K562 (cell line): ENCODE measurements around the gene SYNPO2. TPM values are rescaled to one million over a fixed set of nuclear protein-coding genes. Genes with fewer than 3 reads are reported as not detected.

Source experiments
- ATAC-seq: fragments of 200-7000 bp; cut with Tn5 transposase; 3 replicates; pipeline ENCODE4 v1.9.1; 2020; ENCODE audit warnings: moderate library complexity
- BruUV-seq: library from RNA; stranded (reverse); fragments of 400-500 nt; replicated peaks from 2 replicates; lab custom pipeline; 2021; lab: Mats Ljungman, UMichigan
- CTCF ChIA-PET: fragments of 300-600 bp; formaldehyde crosslinking; extraction: SDS; loops from one replicate; lab custom pipeline; 2021; ENCODE audit warnings: low intra/inter-chr PET ratio; lab: Yijun Ruan, JAX
- POLR2A ChIA-PET: fragments of 300-600, 350-650 bp; sonication (Branson Sonifier 250); formaldehyde crosslinking; extraction: SDS; loops from one replicate; lab custom pipeline; 2021; ENCODE audit warnings: antibody characterized with exemption, inconsistent platforms; lab: Yijun Ruan, JAX
- DNase-seq, 4 experiments: peaks; one replicate each; pipeline versions ENCODE4 v3.0.0 to v3.0.0-alpha.2; 2011 to 2018; ENCODE audit warnings: low spot score in 3 of 4, mixed read lengths in 3 of 4; ENCODE audit errors: extremely low read depth in 1 of 4
- FAIRE-seq: peaks from 2 replicates; lab custom pipeline; 2011; peaks lifted over from hg19 to GRCh38; lab: Jason Lieb, UNC
- H2AFZ ChIP-seq: 2 replicates; pipeline ENCODE4 v1.6.0; 2011; ENCODE audit warnings: low read depth, low read length, control low read depth, inconsistent platforms
- H3K27ac ChIP-seq: fragments of 200-600 bp; 3 replicates; pipeline ENCODE4 v1.8.0; 2011; ENCODE audit warnings: low read depth, mild to moderate bottlenecking, control low read depth, inconsistent platforms, low read length, moderate library complexity, mixed read lengths; ENCODE audit errors: extremely low read depth
- H3K27me3 ChIP-seq, 2 experiments: fragments of 300-600 bp in 1 of 2; 2 replicates in 1 of 2; 3 replicates in 1 of 2; pipeline versions ENCODE4 v1.6.0 to v1.8.0; 2011; ENCODE audit warnings: inconsistent platforms in 2 of 2, low read length in 2 of 2, mild to moderate bottlenecking in 1 of 2, mixed read lengths in 1 of 2, moderate library complexity in 1 of 2; ENCODE audit not compliant: control insufficient read depth in 2 of 2, insufficient read depth in 2 of 2
- H3K36me3 ChIP-seq: fragments of 300-600 bp; 3 replicates; pipeline ENCODE4 v1.8.0; 2011; ENCODE audit warnings: mild to moderate bottlenecking, low read length, inconsistent platforms; ENCODE audit not compliant: control insufficient read depth, insufficient read depth
- H3K4me1 ChIP-seq, 2 experiments: fragments of 200-600 bp in 1 of 2; replicated peaks in 1 of 2; 2 replicates in 1 of 2; 3 replicates in 1 of 2; pipeline versions ENCODE4 v1.5.1 to v1.8.0; 2011; ENCODE audit warnings: inconsistent platforms in 2 of 2, low read length in 2 of 2, mild to moderate bottlenecking in 1 of 2, mixed read lengths in 1 of 2, moderate library complexity in 1 of 2; ENCODE audit not compliant: control insufficient read depth in 2 of 2, insufficient read depth in 2 of 2
- H3K4me2 ChIP-seq: 2 replicates; pipeline ENCODE4 v1.6.1; 2011; ENCODE audit warnings: low read length, control low read depth, inconsistent platforms, mixed read lengths; ENCODE audit not compliant: insufficient read depth
- H3K4me3 ChIP-seq: fragments of 200-600 bp; sonication (generic), shearing (Covaris generic); 2 replicates; pipeline ENCODE4 v1.5.1; 2016; ENCODE audit warnings: control low read depth, inconsistent platforms
- H3K79me2 ChIP-seq: fragments of 200-600 bp; 3 replicates; pipeline ENCODE4 v1.8.0; 2011; ENCODE audit warnings: low read length, inconsistent platforms; ENCODE audit not compliant: control insufficient read depth, insufficient read depth
- H3K9ac ChIP-seq, 2 experiments: 2 replicates each; pipeline versions ENCODE4 v1.6.0 to v1.6.1; 2011; ENCODE audit warnings: low read depth in 2 of 2, low read length in 2 of 2, control low read depth in 1 of 2, inconsistent platforms in 1 of 2, mild to moderate bottlenecking in 1 of 2, mixed read lengths in 1 of 2; ENCODE audit not compliant: insufficient read depth in 1 of 2
- H3K9me1 ChIP-seq: one replicate; pipeline ENCODE4 v1.6.0; 2011; ENCODE audit warnings: inconsistent platforms, mild to moderate bottlenecking, low read length, moderate library complexity; ENCODE audit not compliant: control insufficient read depth, insufficient read depth
- H3K9me3 ChIP-seq: replicated peaks from 2 replicates; pipeline ENCODE4 v1.5.1; 2011; ENCODE audit warnings: low read depth, low read length, inconsistent platforms; ENCODE audit not compliant: control insufficient read depth, insufficient read depth
- H4K20me1 ChIP-seq: replicated peaks from 2 replicates; pipeline ENCODE4 v1.6.1; 2011; ENCODE audit warnings: low read length, inconsistent platforms, mixed read lengths; ENCODE audit not compliant: control insufficient read depth, insufficient read depth
- ARID2 ChIP-seq: fragments of 450-650 bp; IDR thresholded peaks from 2 replicates; pipeline ENCODE4 v1.6.1; 2017; ENCODE audit warnings: antibody characterized with exemption, mild to moderate bottlenecking
- EP300 ChIP-seq: IDR thresholded peaks from 2 replicates; pipeline ENCODE4 v1.6.1; 2012; ENCODE audit warnings: low read length, improper control_type of control experiment
- JUND ChIP-seq, 2 experiments: IDR thresholded peaks; 2 replicates in 1 of 2; 3 replicates in 1 of 2; pipeline ENCODE4 v1.6.1; 2011; ENCODE audit warnings: borderline replicate concordance in 2 of 2, low read depth in 2 of 2, low read length in 2 of 2, improper control_type of control experiment in 1 of 2, missing biosample characterization in 1 of 2, missing genetic modification characterization in 1 of 2, missing genetic modification reagents in 1 of 2
- NFYB ChIP-seq: IDR thresholded peaks from 2 replicates; pipeline ENCODE4 v1.6.1; 2011; ENCODE audit warnings: mild to moderate bottlenecking, moderate library complexity; ENCODE audit not compliant: insufficient read length; ENCODE audit errors: extremely low read depth
- PHF8 ChIP-seq: fragments of 200-600 bp; sonication (generic); IDR thresholded peaks from 2 replicates; pipeline ENCODE4 v1.6.1; 2012; ENCODE audit warnings: mixed run types, mild to moderate bottlenecking, inconsistent platforms, low read length, moderate library complexity, borderline replicate concordance
- TFAM ChIP-seq: fragments of 250-450 bp; sonication (Bioruptor Pico); conservative IDR thresholded peaks from 2 replicates; pipeline ENCODE4 v1.5.0; 2021; ENCODE audit warnings: mild to moderate bottlenecking, moderate library complexity
- ZKSCAN1 ChIP-seq: fragments of 150-350 bp; IDR thresholded peaks from 2 replicates; pipeline ENCODE4 v1.6.1; 2016; ENCODE audit warnings: low read depth, low read length
- ZNF12 ChIP-seq: sonication (generic); formaldehyde crosslinking; IDR thresholded peaks from 2 replicates; pipeline ENCODE4 v1.4.0; 2020; ENCODE audit warnings: mild to moderate bottlenecking, missing genetic modification reagents
- ZNF586 ChIP-seq: fragments of 450-650 bp; formaldehyde crosslinking; conservative IDR thresholded peaks from 2 replicates; pipeline ENCODE4 v1.4.0; 2020; ENCODE audit warnings: mild to moderate bottlenecking, moderate library complexity
- WGBS: fragments of 100-300 bp; shearing (Covaris generic); methylation state at CpG from one replicate; pipeline ENCODE4 v1.1.6; 2016; ENCODE audit warnings: low coverage, mixed read lengths; ENCODE audit not compliant: insufficient coverage; ENCODE audit errors: missing lambda C conversion rate; 5-methylcytosine and 5-hydroxymethylcytosine counted together
- in situ Hi-C: fragments of 300-500 bp; cut with MboI; formaldehyde crosslinking; loops from 4 replicates; pipeline ENCODE4 v1.15.0; 2018; ENCODE audit warnings: inconsistent platforms, mixed read lengths
- intact Hi-C: fragments of 100-400 bp; cut with micrococcal nuclease; formaldehyde crosslinking; loops from 2 replicates; pipeline ENCODE4 v1.14.2; 2022
- polyA plus RNA-seq, 8 experiments: library from polyadenylated mRNA; depleted of rRNA in 4 of 8; stranded (reverse) in 5 of 8; unstranded in 3 of 8; fragments of >200 nt; fragmentation: Nextera tagmentation in 2 of 8; fragmentation: Illumina TruSeq in 1 of 8; extraction: Ambion mirVana in 2 of 8; extraction: Trizol in 1 of 8; gene quantifications; 2 replicates each; pipeline versions ENCODE4 v1.2.1 to v1.2.3, GENCODE V29; 2011 to 2014; ENCODE audit warnings: inconsistent platforms in 1 of 8, missing spikeins in 1 of 8
- total RNA-seq, 7 experiments: library from RNA; depleted of rRNA in 6 of 7; stranded (reverse); fragments of >200 nt in 6 of 7; fragmentation: Illumina TruSeq in 2 of 7; extraction: Trizol in 2 of 7; gene quantifications; 2 replicates each; pipeline versions ENCODE4 v1.2.1 to v1.2.3, GENCODE V29; 2011 to 2021; ENCODE audit warnings: low replicate concordance in 1 of 7
- TF ChIP-seq, protein P1 (sequence below), 2 experiments: IDR thresholded peaks; 2 replicates each; pipeline ENCODE4 v1.6.1; 2011; ENCODE audit warnings: borderline replicate concordance in 1 of 2, control low read depth in 1 of 2, low read depth in 1 of 2, low read length in 1 of 2, mild to moderate bottlenecking in 1 of 2, mixed read lengths in 1 of 2, moderate library complexity in 1 of 2; ENCODE audit not compliant: insufficient read depth in 1 of 2, insufficient read length in 1 of 2, poor library complexity in 1 of 2, severe bottlenecking in 1 of 2; ENCODE audit errors: extremely low read depth in 1 of 2
- TF ChIP-seq, protein P2 (sequence below): fragments of 250-450 bp; sonication (Bioruptor Pico); IDR thresholded peaks from 2 replicates; pipeline ENCODE4 v1.8.0; 2022; ENCODE audit warnings: moderate library complexity, mild to moderate bottlenecking, inconsistent platforms

SYNPO2 gene
- total and polyA plus RNA-seq, 9 of the 15 experiments (the other 6 are each of a cell fraction or from before 2014, with no cell fraction given) = 0.03 to 0.18 TPM; not detected in 7

DNA sequence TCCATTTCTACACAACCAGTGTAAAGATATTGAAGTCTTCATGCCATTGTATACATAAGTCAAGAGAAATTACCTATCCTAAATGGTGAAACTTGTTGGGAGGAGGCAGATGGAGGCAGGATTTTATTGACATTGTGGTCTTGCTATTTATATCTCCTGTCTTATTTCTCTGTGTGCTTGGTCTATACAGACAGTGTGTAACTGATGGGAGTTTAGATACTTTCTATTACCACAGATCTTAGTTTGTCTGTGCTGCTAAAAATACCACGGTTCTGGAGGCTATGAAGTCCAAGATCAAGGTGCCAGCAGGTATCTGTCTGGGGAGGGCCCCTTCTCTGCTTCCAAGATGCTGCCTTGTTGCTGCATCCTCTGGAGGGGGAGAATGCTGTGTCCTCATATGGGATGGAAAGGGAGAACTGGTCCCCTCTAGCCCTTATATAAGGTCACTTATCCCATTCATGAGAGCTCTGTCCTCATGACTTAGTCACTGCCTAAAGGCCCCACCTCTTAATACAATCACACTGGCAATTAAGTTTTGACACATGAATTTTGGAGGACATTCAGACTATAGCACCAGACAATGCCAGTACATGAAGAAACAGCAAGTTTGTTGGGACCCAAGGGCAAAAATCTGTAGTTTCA, 62.4 kb downstream of the SYNPO2 start:
- H3K79me2 ChIP-seq = no peaks in the 10 kb centered on the region
- no peak overlapping the region for H3K27ac ChIP-seq
- no peaks in the 10 kb centered on the region for H3K4me1 ChIP-seq
- TF ChIP-seq ARID2 (no peak), ZKSCAN1 (no peak), ZNF586 (CRISPR knock-in tag) (no peak), EP300 (no peak), PHF8 (no peak), TFAM (no peak), NFYB (no peak), ZNF12 (CRISPR knock-in tag) (no peak), JUND (IDR thresholded peaks at IDR 0.05; ENCODE audit: borderline replicate concordance, low read depth, low read length) (no peak), JUND (tag; IDR thresholded peaks at IDR 0.05; ENCODE audit: borderline replicate concordance, low read depth, low read length) (no peak)
- TF ChIP-seq, protein P1, sequence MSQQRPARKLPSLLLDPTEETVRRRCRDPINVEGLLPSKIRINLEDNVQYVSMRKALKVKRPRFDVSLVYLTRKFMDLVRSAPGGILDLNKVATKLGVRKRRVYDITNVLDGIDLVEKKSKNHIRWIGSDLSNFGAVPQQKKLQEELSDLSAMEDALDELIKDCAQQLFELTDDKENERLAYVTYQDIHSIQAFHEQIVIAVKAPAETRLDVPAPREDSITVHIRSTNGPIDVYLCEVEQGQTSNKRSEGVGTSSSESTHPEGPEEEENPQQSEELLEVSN (IDR thresholded peaks at IDR 0.05; ENCODE audit: borderline replicate concordance in 1 of 2, extremely low read depth in 1 of 2, insufficient read depth in 1 of 2, insufficient read length in 1 of 2, low read depth in 1 of 2, low read length in 1 of 2, poor library complexity in 1 of 2, severe bottlenecking in 1 of 2) = no peak
- TF ChIP-seq, protein P2, sequence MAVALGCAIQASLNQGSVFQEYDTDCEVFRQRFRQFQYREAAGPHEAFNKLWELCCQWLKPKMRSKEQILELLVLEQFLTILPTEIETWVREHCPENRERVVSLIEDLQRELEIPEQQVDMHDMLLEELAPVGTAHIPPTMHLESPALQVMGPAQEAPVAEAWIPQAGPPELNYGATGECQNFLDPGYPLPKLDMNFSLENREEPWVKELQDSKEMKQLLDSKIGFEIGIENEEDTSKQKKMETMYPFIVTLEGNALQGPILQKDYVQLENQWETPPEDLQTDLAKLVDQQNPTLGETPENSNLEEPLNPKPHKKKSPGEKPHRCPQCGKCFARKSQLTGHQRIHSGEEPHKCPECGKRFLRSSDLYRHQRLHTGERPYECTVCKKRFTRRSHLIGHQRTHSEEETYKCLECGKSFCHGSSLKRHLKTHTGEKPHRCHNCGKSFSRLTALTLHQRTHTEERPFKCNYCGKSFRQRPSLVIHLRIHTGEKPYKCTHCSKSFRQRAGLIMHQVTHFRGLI = no peak
- no peak overlapping the region for H2AFZ ChIP-seq
- ATAC-seq (no peak), DNase-seq (no peak), FAIRE-seq (no peak)
- in situ Hi-C loops = no loop called here
- H3K9me3 ChIP-seq = no peaks in the 10 kb centered on the region
- no peak overlapping the region for H3K9ac ChIP-seq
- no peaks in the 10 kb centered on the region for H3K9me1 ChIP-seq
- H3K36me3 ChIP-seq = no peaks in the 10 kb centered on the region
- no peaks in the 10 kb centered on the region for H4K20me1 ChIP-seq
- POLR2A ChIA-PET = no interaction called here
- no peak overlapping the region for H3K4me2 ChIP-seq
- no peak overlapping the region for H3K4me3 ChIP-seq
- BruUV-seq = no TSS peak
- CTCF ChIA-PET = no interaction called here
- WGBS = 0% methylated on average over 1 of the region's 1 CpG
- no peaks in the 10 kb centered on the region for H3K27me3 ChIP-seq
- intact Hi-C loops = no loop called here
